ENCODE measurements around the gene PHLDA1. TPM values are rescaled to one million over a fixed set of nuclear protein-coding genes. Genes with fewer than 3 reads are reported as not detected.

PHLDA1 gene
- total RNA-seq, 4 donors from 2014 or later, result 2.4 to 32.7 (median 7.9) TPM

DNA sequence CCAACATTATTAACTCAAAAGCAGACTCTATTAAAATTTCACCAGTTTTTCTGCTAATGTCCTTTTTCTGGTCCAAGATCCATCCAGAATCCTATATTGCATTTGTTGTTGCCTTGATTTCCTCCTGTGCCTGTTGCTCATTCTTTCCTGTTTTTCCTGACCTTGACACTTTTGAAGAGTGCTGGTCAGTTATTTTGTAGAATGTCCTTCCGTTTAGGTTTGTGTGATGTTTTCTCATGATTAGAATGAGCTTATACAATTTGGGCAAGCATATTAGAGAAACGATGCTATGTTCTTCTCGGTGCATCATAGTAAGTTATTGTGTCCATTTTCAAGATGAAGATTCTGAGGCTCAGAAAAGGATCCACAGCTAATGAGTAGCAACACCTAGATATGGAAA, 33.9 kb downstream of the PHLDA1 start:
- no peak for DNase-seq
- Histone ChIP-seq H3K4me1 (peaks cover 0 to 4% of the 10 kb centered on the region in 2 donors), H3K27ac (no peak overlapping the region), H3K27me3 (no peaks in the 10 kb centered on the region), H3K36me3 (no peaks in the 10 kb centered on the region), H3K9me3 (no peaks in the 10 kb centered on the region), H3K4me3 (no peak overlapping the region)
- in situ Hi-C loops (cut with MboI; ENCODE audit: low sequenced_read_pairs in 4 of 4), result no loop called here
- intact Hi-C loops (cut with DNase I; ENCODE audit: low total_unique reads), result no loop called here
- ATAC-seq, result no peak
- TF ChIP-seq, protein P1, sequence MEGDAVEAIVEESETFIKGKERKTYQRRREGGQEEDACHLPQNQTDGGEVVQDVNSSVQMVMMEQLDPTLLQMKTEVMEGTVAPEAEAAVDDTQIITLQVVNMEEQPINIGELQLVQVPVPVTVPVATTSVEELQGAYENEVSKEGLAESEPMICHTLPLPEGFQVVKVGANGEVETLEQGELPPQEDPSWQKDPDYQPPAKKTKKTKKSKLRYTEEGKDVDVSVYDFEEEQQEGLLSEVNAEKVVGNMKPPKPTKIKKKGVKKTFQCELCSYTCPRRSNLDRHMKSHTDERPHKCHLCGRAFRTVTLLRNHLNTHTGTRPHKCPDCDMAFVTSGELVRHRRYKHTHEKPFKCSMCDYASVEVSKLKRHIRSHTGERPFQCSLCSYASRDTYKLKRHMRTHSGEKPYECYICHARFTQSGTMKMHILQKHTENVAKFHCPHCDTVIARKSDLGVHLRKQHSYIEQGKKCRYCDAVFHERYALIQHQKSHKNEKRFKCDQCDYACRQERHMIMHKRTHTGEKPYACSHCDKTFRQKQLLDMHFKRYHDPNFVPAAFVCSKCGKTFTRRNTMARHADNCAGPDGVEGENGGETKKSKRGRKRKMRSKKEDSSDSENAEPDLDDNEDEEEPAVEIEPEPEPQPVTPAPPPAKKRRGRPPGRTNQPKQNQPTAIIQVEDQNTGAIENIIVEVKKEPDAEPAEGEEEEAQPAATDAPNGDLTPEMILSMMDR (IDR thresholded peaks at IDR 0.05 in 4 of 5, conservative IDR thresholded peaks at IDR 0.05 in 1 of 5), result no peak

DNA sequence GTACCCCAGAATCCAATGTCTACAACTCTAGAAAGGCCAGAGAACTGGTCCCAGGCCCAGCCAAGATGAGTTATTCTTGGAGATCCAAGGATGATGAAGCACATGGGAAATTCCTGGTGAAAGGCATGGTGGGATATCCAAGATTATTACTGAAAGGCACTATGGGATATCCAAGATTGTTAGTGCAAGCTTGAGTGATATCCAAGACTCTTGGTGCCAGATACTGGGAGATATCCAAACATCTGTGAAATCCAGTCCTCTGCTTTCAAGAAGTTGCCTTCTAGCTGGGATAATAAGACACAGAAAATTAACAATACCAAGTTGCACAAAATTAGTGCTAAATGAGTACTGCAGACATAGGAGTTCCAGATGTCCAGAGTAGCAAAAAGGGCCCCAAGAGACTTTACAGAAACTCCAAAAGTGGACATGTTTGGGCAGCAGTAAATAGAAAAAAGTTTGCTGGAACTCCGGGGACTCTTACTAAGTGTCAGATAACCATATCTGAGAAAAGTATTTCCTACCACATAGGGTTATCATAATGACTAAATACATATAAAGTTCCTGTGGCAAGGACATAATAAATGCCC, 34.6 kb downstream of the PHLDA1 start:
- ATAC-seq, result no peak
- in situ Hi-C loops (cut with MboI; ENCODE audit: low sequenced_read_pairs in 4 of 4) (no loop called here), intact Hi-C loops (cut with DNase I; ENCODE audit: low total_unique reads) (no loop called here)
- Histone ChIP-seq H3K4me1 (peaks cover 0 to 4% of the 10 kb centered on the region in 2 donors), H3K9me3 (no peaks in the 10 kb centered on the region), H3K27ac (no peak overlapping the region), H3K36me3 (no peaks in the 10 kb centered on the region), H3K27me3 (no peaks in the 10 kb centered on the region), H3K4me3 (no peak overlapping the region)
- TF ChIP-seq POLR2A (IDR thresholded peaks at IDR 0.05), result no peak
- TF ChIP-seq, protein P1 (IDR thresholded peaks at IDR 0.05 in 4 of 5, conservative IDR thresholded peaks at IDR 0.05 in 1 of 5), result no peak
- DNase-seq, result no peak

DNA sequence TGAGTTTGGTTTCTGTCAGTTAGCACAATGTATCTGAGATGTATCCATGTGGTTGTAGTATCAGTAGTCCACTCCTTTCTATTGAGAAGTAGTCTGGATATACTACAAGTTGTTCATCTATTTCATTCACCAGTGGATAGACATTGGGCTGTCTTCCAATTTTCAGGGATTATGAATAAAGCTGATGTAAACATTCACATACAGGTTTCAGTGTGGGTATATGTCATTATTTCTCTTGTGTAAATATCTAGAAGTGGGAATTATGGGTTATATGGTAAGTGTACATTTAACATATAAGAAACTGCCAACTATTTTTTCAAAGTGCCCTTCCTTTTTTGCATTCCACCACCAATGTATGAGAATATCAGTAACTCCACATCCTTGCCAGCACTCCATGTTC, 35.9 kb downstream of the PHLDA1 start:
- intact Hi-C loops (cut with DNase I; ENCODE audit: low total_unique reads) (no loop called here), in situ Hi-C loops (cut with MboI; ENCODE audit: low sequenced_read_pairs in 4 of 4) (no loop called here)
- Histone ChIP-seq H3K4me3 (no peak overlapping the region), H3K36me3 (no peaks in the 10 kb centered on the region), H3K9me3 (no peaks in the 10 kb centered on the region), H3K27me3 (no peaks in the 10 kb centered on the region), H3K4me1 (peaks cover 0 to 4% of the 10 kb centered on the region in 2 donors), H3K27ac (no peak overlapping the region)
- no peak for DNase-seq
- ATAC-seq, result no peak
- no peak for TF ChIP-seq POLR2A (IDR thresholded peaks at IDR 0.05)
- TF ChIP-seq, protein P1 (IDR thresholded peaks at IDR 0.05 in 4 of 5, conservative IDR thresholded peaks at IDR 0.05 in 1 of 5), result no peak

DNA sequence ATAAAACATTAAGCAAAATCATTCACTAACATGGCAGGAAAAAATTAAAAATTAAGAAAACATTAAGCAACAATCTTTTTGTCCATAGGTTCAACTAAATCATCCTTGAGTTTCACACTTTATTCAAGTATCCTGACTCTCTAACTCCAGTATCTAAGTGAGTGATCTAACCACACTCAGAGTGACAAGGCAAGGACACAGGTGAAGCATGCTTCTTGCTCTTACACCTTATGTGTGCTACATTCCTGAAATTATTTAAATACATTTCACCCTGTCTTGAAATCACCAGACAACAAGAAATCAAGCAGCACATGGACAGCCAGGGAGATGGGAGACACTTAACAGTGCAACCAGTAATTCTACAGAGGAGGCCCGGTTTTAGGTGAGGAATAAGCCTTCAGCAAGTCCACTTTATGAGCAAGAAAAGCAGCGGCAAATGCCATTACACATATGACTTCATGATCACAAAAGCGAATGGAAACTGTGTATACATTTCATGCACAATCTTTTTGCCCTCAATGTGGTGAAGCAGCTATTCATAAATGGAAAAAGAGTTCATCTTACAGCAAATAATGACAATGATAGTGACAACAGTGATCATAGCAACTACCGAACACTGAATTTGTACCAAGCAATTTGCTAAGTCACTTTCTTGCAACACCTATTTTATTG, 37.4 kb downstream of the PHLDA1 start:
- Histone ChIP-seq H3K27ac (no peak overlapping the region), H3K9me3 (no peaks in the 10 kb centered on the region), H3K27me3 (no peaks in the 10 kb centered on the region), H3K4me3 (no peak overlapping the region), H3K36me3 (no peaks in the 10 kb centered on the region), H3K4me1 (peaks cover 0 to 4% of the 10 kb centered on the region in 2 donors)
- intact Hi-C loops (cut with DNase I; ENCODE audit: low total_unique reads) (no loop called here), in situ Hi-C loops (cut with MboI; ENCODE audit: low sequenced_read_pairs in 4 of 4) (no loop called here)
- DNase-seq (no peak), ATAC-seq (no peak)
- TF ChIP-seq, protein P1 (IDR thresholded peaks at IDR 0.05 in 4 of 5, conservative IDR thresholded peaks at IDR 0.05 in 1 of 5), result no peak
- no peak for TF ChIP-seq POLR2A (IDR thresholded peaks at IDR 0.05)
